ENCODE results near the gene CCDC63.
"Not testable (repeated sequence)": the region's sequence is repeated elsewhere in the genome, so short reads cannot be mapped to it uniquely, and the experiment has no call there.

CCDC63 gene

GRCh38 chr12:110844551-110845338 is 2.0 kb upstream of the CCDC63 start:
- DNase-seq (ENCODE audit: low read depth, low spot score) = no peak

GRCh38 chr12:110845339-110845682 is 1.5 kb upstream of the CCDC63 start:
- no peak for DNase-seq (ENCODE audit: low read depth, low spot score)

- no peak for DNase-seq (ENCODE audit: low read depth, low spot score)
Observed at GRCh38 chr12:110848314-110848923, 1.6 kb downstream of the CCDC63 start.

GRCh38 chr12:110849221-110849620 is 2.4 kb downstream of the CCDC63 start:
- no peak for DNase-seq (ENCODE audit: low read depth, low spot score)

GRCh38 chr12:110849748-110850403 is 3.1 kb downstream of the CCDC63 start:
- no peak for DNase-seq (ENCODE audit: low read depth, low spot score)

GRCh38 chr12:110850762-110851161 is 4.0 kb downstream of the CCDC63 start:
- DNase-seq (ENCODE audit: low read depth, low spot score) = no peak

GRCh38 chr12:110853836-110854235 is 7.0 kb downstream of the CCDC63 start:
- DNase-seq (ENCODE audit: low read depth, low spot score) = no peak

GRCh38 chr12:110856542-110856941 is 9.8 kb downstream of the CCDC63 start:
- no peak for DNase-seq (ENCODE audit: low read depth, low spot score)

GRCh38 chr12:110857528-110857927 is 10.7 kb downstream of the CCDC63 start:
- no peak for DNase-seq (ENCODE audit: low read depth, low spot score)

- not testable (repeated sequence) for DNase-seq (ENCODE audit: low read depth, low spot score)
Observed at GRCh38 chr12:110857954-110858353, 11.2 kb downstream of the CCDC63 start.

- no peak for DNase-seq (ENCODE audit: low read depth, low spot score)
Observed at GRCh38 chr12:110858848-110859247, 12.1 kb downstream of the CCDC63 start.

- no peak for DNase-seq (ENCODE audit: low read depth, low spot score)
Observed at GRCh38 chr12:110860833-110861296, 14.1 kb downstream of the CCDC63 start.

- no peak for DNase-seq (ENCODE audit: low read depth, low spot score)
Observed at GRCh38 chr12:110861729-110862128, 14.9 kb downstream of the CCDC63 start.

GRCh38 chr12:110862329-110862728 is 15.5 kb downstream of the CCDC63 start:
- DNase-seq (ENCODE audit: low read depth, low spot score) = no peak

- no peak for DNase-seq (ENCODE audit: low read depth, low spot score)
Observed at GRCh38 chr12:110863161-110863560, 16.4 kb downstream of the CCDC63 start.

GRCh38 chr12:110865521-110865920 is 18.7 kb downstream of the CCDC63 start:
- no peak for DNase-seq (ENCODE audit: low read depth, low spot score)

- no peak for DNase-seq (ENCODE audit: low read depth, low spot score)
Observed at GRCh38 chr12:110869026-110869425, 22.2 kb downstream of the CCDC63 start.

- no peak for DNase-seq (ENCODE audit: low read depth, low spot score)
Observed at GRCh38 chr12:110869803-110870202, 23.0 kb downstream of the CCDC63 start.

- no peak for DNase-seq (ENCODE audit: low read depth, low spot score)
Observed at GRCh38 chr12:110872100-110872499, 25.3 kb downstream of the CCDC63 start.

GRCh38 chr12:110874351-110874750 is 27.6 kb downstream of the CCDC63 start:
- no peak for DNase-seq (ENCODE audit: low read depth, low spot score)

GRCh38 chr12:110874781-110875180 is 28.0 kb downstream of the CCDC63 start:
- DNase-seq (ENCODE audit: low read depth, low spot score) = no peak

GRCh38 chr12:110880651-110881050 is 33.9 kb downstream of the CCDC63 start:
- no peak for DNase-seq (ENCODE audit: low read depth, low spot score)

GRCh38 chr12:110883251-110883650 is 36.5 kb downstream of the CCDC63 start:
- DNase-seq (ENCODE audit: low read depth, low spot score) = no peak
